Brain microvascular endothelial cell (primary cell): ENCODE results near the gene TTC7B.

Experiments used
- DNase-seq: peaks from one replicate; pipeline ENCODE4 v3.0.0-alpha.2; 2020
- H3K27ac ChIP-seq: fragments of 250-450 bp; sonication (Bioruptor Pico); 2 replicates; pipeline ENCODE4 v1.5.1; 2020; ENCODE audit warnings: mild to moderate bottlenecking, moderate library complexity
- H3K27me3 ChIP-seq: fragments of 250-450 bp; sonication (Bioruptor Pico); replicated peaks from 2 replicates; pipeline ENCODE4 v1.5.1; 2020; ENCODE audit warnings: mild to moderate bottlenecking
- H3K36me3 ChIP-seq: fragments of 250-450 bp; sonication (Bioruptor Pico); replicated peaks from 2 replicates; pipeline ENCODE4 v1.5.1; 2020; ENCODE audit warnings: mild to moderate bottlenecking
- H3K4me3 ChIP-seq: 2 replicates; pipeline ENCODE4 v1.5.1; 2011; ENCODE audit warnings: low read depth, mild to moderate bottlenecking, control low read depth, low read length, moderate library complexity
- in situ Hi-C: cut with HindIII; loops from 2 replicates; pipeline ENCODE4 v1.10.0; 2017; ENCODE audit warnings: low sequenced_read_pairs, low pct_ligation_motif_present
- TF ChIP-seq, protein P1 (sequence below): IDR thresholded peaks from 2 replicates; pipeline ENCODE4 v1.5.1; 2011; ENCODE audit warnings: low read depth, mild to moderate bottlenecking, moderate library complexity, low read length, control low read depth, inconsistent platforms; ENCODE audit errors: missing control alignments

The TTC7B gene

DNA sequence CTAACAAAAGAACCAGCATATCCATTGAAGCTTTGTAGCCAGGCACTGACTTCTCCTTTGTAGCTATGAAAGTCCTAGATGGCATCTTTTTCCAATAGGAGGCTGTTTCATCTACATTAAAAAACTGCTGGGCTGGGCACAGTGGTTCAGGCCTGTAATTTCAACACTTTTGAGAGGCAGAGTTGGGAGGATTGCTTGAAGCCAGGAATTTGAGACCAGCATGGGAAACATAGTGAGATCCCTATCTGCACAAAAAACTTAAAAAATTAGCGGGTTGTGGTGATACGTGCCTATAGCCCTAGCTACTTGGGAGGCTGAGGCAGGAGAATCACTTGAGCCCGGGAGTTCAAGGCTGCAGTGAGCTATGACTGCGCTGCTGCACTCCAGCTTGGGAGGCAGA, 251.7 kb downstream of the TTC7B start:
- no peak for DNase-seq
- in situ Hi-C loops, result no loop called here
- H3K27me3 ChIP-seq, result no peaks in the 10 kb centered on the region
- no peak overlapping the region for H3K27ac ChIP-seq
- H3K4me3 ChIP-seq, result no peak overlapping the region
- no peaks in the 10 kb centered on the region for H3K36me3 ChIP-seq
- TF ChIP-seq, protein P1, sequence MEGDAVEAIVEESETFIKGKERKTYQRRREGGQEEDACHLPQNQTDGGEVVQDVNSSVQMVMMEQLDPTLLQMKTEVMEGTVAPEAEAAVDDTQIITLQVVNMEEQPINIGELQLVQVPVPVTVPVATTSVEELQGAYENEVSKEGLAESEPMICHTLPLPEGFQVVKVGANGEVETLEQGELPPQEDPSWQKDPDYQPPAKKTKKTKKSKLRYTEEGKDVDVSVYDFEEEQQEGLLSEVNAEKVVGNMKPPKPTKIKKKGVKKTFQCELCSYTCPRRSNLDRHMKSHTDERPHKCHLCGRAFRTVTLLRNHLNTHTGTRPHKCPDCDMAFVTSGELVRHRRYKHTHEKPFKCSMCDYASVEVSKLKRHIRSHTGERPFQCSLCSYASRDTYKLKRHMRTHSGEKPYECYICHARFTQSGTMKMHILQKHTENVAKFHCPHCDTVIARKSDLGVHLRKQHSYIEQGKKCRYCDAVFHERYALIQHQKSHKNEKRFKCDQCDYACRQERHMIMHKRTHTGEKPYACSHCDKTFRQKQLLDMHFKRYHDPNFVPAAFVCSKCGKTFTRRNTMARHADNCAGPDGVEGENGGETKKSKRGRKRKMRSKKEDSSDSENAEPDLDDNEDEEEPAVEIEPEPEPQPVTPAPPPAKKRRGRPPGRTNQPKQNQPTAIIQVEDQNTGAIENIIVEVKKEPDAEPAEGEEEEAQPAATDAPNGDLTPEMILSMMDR, result no peak

DNA sequence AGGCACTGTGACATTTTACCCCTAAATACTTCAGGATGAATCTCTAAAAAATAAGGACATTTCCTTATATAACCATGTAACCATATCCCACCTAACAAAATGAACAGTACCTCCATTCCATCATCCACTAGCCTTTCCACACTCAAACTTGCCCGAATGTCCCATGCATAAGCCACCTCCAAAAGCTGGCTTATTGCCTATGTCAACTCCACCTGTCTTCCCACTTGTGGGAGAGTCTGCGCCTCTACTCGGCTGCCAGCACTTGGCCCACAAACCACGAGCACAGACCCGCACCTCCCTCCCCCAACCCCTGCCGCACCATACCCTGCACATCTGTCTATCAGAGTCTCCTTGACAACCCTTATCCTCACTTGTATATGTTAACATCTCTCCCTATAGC, 253.6 kb downstream of the TTC7B start:
- no peaks in the 10 kb centered on the region for H3K27me3 ChIP-seq
- no peaks in the 10 kb centered on the region for H3K36me3 ChIP-seq
- TF ChIP-seq, protein P1, result no peak
- DNase-seq, result no peak
- no peak overlapping the region for H3K27ac ChIP-seq
- in situ Hi-C loops, result no loop called here
- no peak overlapping the region for H3K4me3 ChIP-seq

DNA sequence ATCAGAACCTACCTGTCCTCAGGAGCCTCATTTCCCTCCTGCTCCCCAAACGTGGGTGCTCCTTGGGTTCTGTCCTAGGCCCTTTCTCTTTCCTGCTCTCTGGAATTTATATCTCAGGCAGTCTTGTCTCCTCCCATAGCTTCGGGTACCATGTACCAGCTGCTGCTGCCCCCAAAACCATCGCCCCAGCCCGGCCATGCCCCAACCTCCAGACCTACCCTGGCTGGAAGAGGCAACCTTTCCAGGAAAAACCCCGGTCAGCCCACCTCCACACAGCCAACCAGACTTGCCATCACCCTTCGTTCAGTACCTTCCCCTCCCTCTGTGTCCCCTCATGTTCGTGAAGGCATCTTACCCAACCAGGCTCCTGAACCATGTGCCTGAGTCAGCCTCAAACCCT, 254.3 kb downstream of the TTC7B start:
- Histone ChIP-seq H3K4me3 (no peak overlapping the region), H3K36me3 (no peaks in the 10 kb centered on the region), H3K27ac (no peak overlapping the region), H3K27me3 (no peaks in the 10 kb centered on the region)
- TF ChIP-seq, protein P1, result no peak
- no peak for DNase-seq
- in situ Hi-C loops, result no loop called here

DNA sequence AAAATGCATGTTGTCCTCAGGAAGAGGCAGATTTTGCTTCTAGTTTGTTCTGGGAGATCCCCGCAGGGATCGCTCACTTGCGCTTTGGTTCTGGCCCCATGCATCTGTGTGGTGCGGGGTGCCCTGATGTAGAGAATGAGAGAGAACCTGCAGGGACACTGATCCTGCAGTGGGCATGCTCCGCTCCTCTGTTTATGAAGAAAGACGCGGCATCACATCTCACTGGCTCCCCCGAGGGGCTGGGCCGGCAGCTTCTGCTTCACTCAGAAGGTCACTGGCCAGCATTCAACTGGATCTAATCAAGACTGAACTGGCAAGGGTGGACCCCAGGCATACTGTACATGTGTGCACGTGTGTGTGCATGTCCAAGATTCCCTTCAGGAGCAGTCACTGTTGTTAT, 255.2 kb downstream of the TTC7B start:
- no peak overlapping the region for H3K27ac ChIP-seq
- no peaks in the 10 kb centered on the region for H3K36me3 ChIP-seq
- H3K4me3 ChIP-seq, result no peak overlapping the region
- TF ChIP-seq, protein P1, result no peak
- in situ Hi-C loops, result no loop called here
- H3K27me3 ChIP-seq, result no peaks in the 10 kb centered on the region
- DNase-seq, result no peak

DNA sequence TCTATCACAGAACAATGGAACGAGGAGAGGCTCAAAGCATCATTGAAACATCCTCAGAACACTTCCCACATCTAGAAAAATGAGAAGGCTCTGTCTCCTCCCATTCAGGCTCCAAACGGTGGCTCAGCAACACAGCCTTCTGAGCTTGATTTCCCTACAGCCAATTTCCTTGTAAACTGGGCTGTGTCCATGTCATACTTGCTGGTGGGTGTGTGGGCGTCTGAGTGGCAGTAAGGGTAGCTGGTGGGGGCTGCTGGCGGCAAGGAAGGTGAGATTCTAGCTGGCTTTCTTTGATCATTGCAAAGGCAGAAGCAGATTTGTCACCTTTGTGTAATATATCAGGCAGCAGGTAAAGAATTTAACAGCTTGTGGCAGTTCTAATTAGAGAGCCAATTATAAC, 255.7 kb downstream of the TTC7B start:
- no peaks in the 10 kb centered on the region for H3K36me3 ChIP-seq
- H3K4me3 ChIP-seq, result no peak overlapping the region
- no peaks in the 10 kb centered on the region for H3K27me3 ChIP-seq
- no peak overlapping the region for H3K27ac ChIP-seq
- DNase-seq, result no peak
- TF ChIP-seq, protein P1, result no peak
- in situ Hi-C loops, result no loop called here

DNA sequence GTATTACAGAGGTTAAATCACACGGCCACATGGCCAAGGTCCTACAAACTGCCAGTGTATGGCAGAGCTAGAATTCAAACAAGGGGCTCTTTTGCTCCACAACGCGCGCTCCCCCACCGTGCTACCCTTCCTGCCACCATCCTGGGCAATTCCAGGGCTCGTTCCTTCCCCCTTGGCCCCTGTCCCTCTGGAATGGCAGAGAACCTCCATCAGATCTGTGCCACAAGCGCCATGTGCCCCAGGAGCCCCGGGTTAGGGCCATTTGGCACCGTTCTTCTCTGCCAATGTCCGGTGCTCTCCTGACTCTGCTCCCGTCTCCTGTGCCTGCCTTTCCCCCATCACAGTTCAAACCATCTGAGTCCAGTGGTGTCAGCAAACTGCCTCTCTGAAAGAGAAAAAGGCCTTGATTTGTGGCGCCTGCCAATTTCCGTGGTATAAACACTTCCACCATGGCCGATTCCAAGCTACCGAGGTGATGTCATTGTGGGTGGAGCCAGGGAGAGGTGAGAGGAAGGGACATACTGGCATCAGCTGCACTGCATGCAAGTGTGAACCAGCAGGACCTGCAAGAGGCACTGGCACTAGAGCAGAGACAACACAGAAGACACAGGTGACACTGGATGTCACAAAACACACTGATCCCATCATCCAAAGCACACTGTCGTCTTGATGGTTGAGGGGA, 256.3 kb downstream of the TTC7B start:
- H3K27ac ChIP-seq, result no peak overlapping the region
- TF ChIP-seq, protein P1, result no peak
- no peak for DNase-seq
- no peaks in the 10 kb centered on the region for H3K36me3 ChIP-seq
- no peaks in the 10 kb centered on the region for H3K27me3 ChIP-seq
- in situ Hi-C loops, result no loop called here
- no peak overlapping the region for H3K4me3 ChIP-seq
